Measurements from ENCODE around the gene YTHDC2. TPM values are rescaled to one million over a fixed set of nuclear protein-coding genes. Genes with fewer than 3 reads are reported as not detected.

Gene YTHDC2
- total and polyA plus RNA-seq, 4 donors, result 6.2 to 32.9 (median 14.8) TPM

DNA sequence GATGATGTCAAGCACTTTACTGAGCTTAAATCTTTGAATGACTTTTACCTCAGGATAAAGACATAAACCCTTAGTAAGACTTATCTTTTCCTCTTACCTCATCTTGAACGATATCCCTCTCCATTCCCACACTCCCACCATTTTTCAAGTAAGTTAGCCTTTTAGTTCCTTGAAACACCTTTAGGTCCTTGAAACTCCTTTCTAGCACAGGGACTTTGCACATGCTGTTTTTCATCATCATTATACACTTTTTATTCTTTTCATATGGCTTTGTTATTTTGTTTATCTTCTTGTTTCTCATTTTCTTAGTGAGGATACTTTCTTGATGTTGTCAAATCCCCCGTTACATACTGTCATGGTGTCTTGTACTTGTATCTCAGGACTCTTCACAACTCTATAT lies 24.8 kb downstream of the YTHDC2 start:
- 98% methylated on average over 2 of the region's 2 CpGs for WGBS
- Histone ChIP-seq H3K9me3 (ENCODE audit: control insufficient read depth in 4 of 4, low read length in 3 of 4) (no peaks in the 10 kb centered on the region), H3K27me3 (ENCODE audit: control insufficient read depth in 4 of 4, insufficient read depth in 4 of 4, low read length in 3 of 4) (no peaks in the 10 kb centered on the region), H3K9ac (ENCODE audit: low read depth in 1 of 2, low read length in 2 of 2) (no peak overlapping the region), H3K4me3 (ENCODE audit: low read depth in 1 of 3, low read length in 3 of 3) (no peak overlapping the region), H3K36me3 (ENCODE audit: control insufficient read depth in 4 of 4, insufficient read depth in 3 of 4, low read depth in 1 of 4, low read length in 3 of 4) (peaks cover 5 to 35% (median 23%) of the 10 kb centered on the region in 4 donors), H3K27ac (ENCODE audit: low read depth in 1 of 2, low read length in 2 of 2) (no peak overlapping the region), H3K4me1 (ENCODE audit: control insufficient read depth in 4 of 4, insufficient read depth in 4 of 4, low read length in 3 of 4) (no peaks in the 10 kb centered on the region)
- DNase-seq (ENCODE audit: low spot score), result no peak
- TF ChIP-seq GABPA (IDR thresholded peaks at IDR 0.05 in 1 of 2, conservative IDR thresholded peaks at IDR 0.05 in 1 of 2), result no peak

DNA sequence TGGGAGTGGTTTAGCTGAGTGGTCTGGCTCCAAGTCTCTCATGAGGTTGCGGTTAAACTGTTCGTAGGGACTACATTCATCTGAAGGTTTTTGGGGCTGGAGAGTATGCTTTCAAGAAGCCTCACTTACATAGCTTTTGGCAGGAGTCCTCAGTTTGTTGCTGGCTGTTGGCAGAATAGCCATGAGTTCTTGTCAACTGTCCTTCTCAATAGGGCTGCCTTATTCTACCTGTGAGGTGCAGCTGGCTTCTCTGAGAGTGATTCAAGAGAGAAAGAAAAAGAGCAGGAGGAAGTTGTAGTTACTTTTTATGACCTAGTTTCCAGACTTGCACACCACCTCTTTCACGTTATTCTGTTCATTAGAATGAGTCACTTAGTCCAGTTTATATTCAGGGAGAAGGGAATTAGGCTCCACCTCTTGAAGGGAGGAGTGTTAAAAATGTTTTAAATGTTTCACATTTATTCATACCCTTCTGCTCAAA lies 33.2 kb downstream of the YTHDC2 start:
- Histone ChIP-seq H3K36me3 (ENCODE audit: control insufficient read depth in 4 of 4, insufficient read depth in 3 of 4, low read depth in 1 of 4, low read length in 3 of 4) (peaks cover 6 to 29% (median 22%) of the 10 kb centered on the region in 4 donors), H3K27ac (ENCODE audit: low read depth in 1 of 2, low read length in 2 of 2) (no peak overlapping the region), H3K9ac (ENCODE audit: low read depth in 1 of 2, low read length in 2 of 2) (no peak overlapping the region), H3K9me3 (ENCODE audit: control insufficient read depth in 4 of 4, low read length in 3 of 4) (no peaks in the 10 kb centered on the region), H3K4me3 (ENCODE audit: low read depth in 1 of 3, low read length in 3 of 3) (no peak overlapping the region), H3K4me1 (ENCODE audit: control insufficient read depth in 4 of 4, insufficient read depth in 4 of 4, low read length in 3 of 4) (no peaks in the 10 kb centered on the region), H3K27me3 (ENCODE audit: control insufficient read depth in 4 of 4, insufficient read depth in 4 of 4, low read length in 3 of 4) (no peaks in the 10 kb centered on the region)
- TF ChIP-seq TAF1 (conservative IDR thresholded peaks at IDR 0.05), result no peak
- TF ChIP-seq EGR1 (IDR thresholded peaks at IDR 0.05; ENCODE audit: low read depth in 2 of 2), result no peak
- TF ChIP-seq, protein P1, sequence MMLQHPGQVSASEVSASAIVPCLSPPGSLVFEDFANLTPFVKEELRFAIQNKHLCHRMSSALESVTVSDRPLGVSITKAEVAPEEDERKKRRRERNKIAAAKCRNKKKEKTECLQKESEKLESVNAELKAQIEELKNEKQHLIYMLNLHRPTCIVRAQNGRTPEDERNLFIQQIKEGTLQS (IDR thresholded peaks at IDR 0.05), result no peak
- TF ChIP-seq, protein P2, sequence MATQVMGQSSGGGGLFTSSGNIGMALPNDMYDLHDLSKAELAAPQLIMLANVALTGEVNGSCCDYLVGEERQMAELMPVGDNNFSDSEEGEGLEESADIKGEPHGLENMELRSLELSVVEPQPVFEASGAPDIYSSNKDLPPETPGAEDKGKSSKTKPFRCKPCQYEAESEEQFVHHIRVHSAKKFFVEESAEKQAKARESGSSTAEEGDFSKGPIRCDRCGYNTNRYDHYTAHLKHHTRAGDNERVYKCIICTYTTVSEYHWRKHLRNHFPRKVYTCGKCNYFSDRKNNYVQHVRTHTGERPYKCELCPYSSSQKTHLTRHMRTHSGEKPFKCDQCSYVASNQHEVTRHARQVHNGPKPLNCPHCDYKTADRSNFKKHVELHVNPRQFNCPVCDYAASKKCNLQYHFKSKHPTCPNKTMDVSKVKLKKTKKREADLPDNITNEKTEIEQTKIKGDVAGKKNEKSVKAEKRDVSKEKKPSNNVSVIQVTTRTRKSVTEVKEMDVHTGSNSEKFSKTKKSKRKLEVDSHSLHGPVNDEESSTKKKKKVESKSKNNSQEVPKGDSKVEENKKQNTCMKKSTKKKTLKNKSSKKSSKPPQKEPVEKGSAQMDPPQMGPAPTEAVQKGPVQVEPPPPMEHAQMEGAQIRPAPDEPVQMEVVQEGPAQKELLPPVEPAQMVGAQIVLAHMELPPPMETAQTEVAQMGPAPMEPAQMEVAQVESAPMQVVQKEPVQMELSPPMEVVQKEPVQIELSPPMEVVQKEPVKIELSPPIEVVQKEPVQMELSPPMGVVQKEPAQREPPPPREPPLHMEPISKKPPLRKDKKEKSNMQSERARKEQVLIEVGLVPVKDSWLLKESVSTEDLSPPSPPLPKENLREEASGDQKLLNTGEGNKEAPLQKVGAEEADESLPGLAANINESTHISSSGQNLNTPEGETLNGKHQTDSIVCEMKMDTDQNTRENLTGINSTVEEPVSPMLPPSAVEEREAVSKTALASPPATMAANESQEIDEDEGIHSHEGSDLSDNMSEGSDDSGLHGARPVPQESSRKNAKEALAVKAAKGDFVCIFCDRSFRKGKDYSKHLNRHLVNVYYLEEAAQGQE (IDR thresholded peaks at IDR 0.05), result no peak
- no peak for TF ChIP-seq RAD21 (IDR thresholded peaks at IDR 0.05)
- TF ChIP-seq GABPA (IDR thresholded peaks at IDR 0.05 in 1 of 2, conservative IDR thresholded peaks at IDR 0.05 in 1 of 2), result no peak
- 92% methylated on average over 3 of the region's 3 CpGs for WGBS
- DNase-seq (ENCODE audit: low spot score), result no peak

DNA sequence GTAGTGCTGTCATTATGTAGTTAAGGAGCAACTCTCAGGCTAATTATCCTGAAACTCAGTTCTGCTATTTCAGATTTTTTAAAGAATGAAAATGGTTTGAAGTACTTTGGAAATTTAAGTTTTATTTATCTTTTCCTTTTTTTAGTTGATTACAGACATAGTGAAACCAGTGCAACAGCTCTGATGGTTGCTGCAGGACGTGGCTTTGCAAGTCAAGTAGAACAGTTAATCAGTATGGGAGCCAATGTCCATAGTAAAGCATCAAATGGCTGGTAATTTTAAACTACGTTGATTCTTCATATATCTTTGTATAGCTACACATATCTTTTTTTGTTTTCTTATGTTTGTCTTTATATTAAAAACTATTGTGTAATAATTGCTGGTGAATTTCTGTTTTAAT lies 34.9 kb downstream of the YTHDC2 start:
- no peak for DNase-seq (ENCODE audit: low spot score)
- TF ChIP-seq EGR1 (IDR thresholded peaks at IDR 0.05; ENCODE audit: low read depth in 2 of 2) (no peak), HNF4G (IDR thresholded peaks at IDR 0.05) (no peak), HNF4A (conservative IDR thresholded peaks at IDR 0.05) (no peak), FOXA1 (IDR thresholded peaks at IDR 0.05) (no peak), FOXA2 (IDR thresholded peaks at IDR 0.05) (no peak)
- TF ChIP-seq, protein P3, sequence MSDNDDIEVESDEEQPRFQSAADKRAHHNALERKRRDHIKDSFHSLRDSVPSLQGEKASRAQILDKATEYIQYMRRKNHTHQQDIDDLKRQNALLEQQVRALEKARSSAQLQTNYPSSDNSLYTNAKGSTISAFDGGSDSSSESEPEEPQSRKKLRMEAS (IDR thresholded peaks at IDR 0.05), result no peak
- H3K27me3 ChIP-seq (ENCODE audit: control insufficient read depth in 4 of 4, insufficient read depth in 4 of 4, low read length in 3 of 4), result no peaks in the 10 kb centered on the region
- H3K4me3 ChIP-seq (ENCODE audit: low read depth in 1 of 3, low read length in 3 of 3), result no peak overlapping the region
- no peaks in the 10 kb centered on the region for H3K9me3 ChIP-seq (ENCODE audit: control insufficient read depth in 4 of 4, low read length in 3 of 4)
- no peak overlapping the region for H3K9ac ChIP-seq (ENCODE audit: low read depth in 1 of 2, low read length in 2 of 2)
- no peaks in the 10 kb centered on the region for H3K4me1 ChIP-seq (ENCODE audit: control insufficient read depth in 4 of 4, insufficient read depth in 4 of 4, low read length in 3 of 4)
- H3K36me3 ChIP-seq (ENCODE audit: control insufficient read depth in 4 of 4, insufficient read depth in 3 of 4, low read depth in 1 of 4, low read length in 3 of 4), result peaks cover 3 to 28% (median 20%) of the 10 kb centered on the region in 4 donors
- WGBS, result 99% methylated on average over 2 of the region's 2 CpGs
- no peak overlapping the region for H3K27ac ChIP-seq (ENCODE audit: low read depth in 1 of 2, low read length in 2 of 2)
